H1 (cell line): ENCODE measurements around the gene PPIG. TPM values are rescaled to one million over a fixed set of nuclear protein-coding genes. Genes with fewer than 3 reads are reported as not detected.

Experiments used
- CTCF ChIA-PET: fragments of 300-600 bp; sonication (Branson Sonifier 250); formaldehyde crosslinking; loops from one replicate; lab custom pipeline; 2021; ENCODE audit not compliant: partially characterized antibody; lab: Charles Lee
- POLR2A ChIA-PET: fragments of 300-600 bp; sonication (Branson Sonifier 250); formaldehyde crosslinking; loops from one replicate; lab custom pipeline; 2021; ENCODE audit warnings: inconsistent platforms; ENCODE audit not compliant: partially characterized antibody; lab: Charles Lee
- DNase-seq, 2 experiments: peaks; one replicate each; pipeline versions ENCODE4 v3.0.0 to v3.0.0-alpha.2; 2010 to 2022; ENCODE audit warnings: low spot score in 2 of 2, low read depth in 1 of 2, mixed read lengths in 1 of 2
- FAIRE-seq: peaks from 2 replicates; lab custom pipeline; 2011; peaks lifted over from hg19 to GRCh38; lab: Jason Lieb, UNC
- H2AFZ ChIP-seq: 2 replicates; pipeline ENCODE4 v1.8.1; 2012; ENCODE audit warnings: low read length, inconsistent platforms
- H2AK5ac ChIP-seq: 2 replicates; pipeline ENCODE4 v1.6.1; 2013; ENCODE audit warnings: low read depth, low read length
- H2BK120ac ChIP-seq: replicated peaks from 2 replicates; pipeline ENCODE3; 2013; ENCODE audit warnings: low read depth, low read length, inconsistent platforms
- H2BK12ac ChIP-seq: 2 replicates; pipeline ENCODE4 v1.6.1; 2013; ENCODE audit warnings: low read depth, low read length
- H2BK15ac ChIP-seq: 2 replicates; pipeline ENCODE4 v1.6.1; 2013; ENCODE audit warnings: low read length
- H2BK20ac ChIP-seq: 2 replicates; pipeline ENCODE4 v1.6.1; 2013; ENCODE audit warnings: low read length
- H2BK5ac ChIP-seq: 2 replicates; pipeline ENCODE4 v1.6.1; 2013; ENCODE audit warnings: low read depth, low read length
- H3K14ac ChIP-seq: 2 replicates; pipeline ENCODE4 v1.6.1; 2013; ENCODE audit warnings: inconsistent platforms; ENCODE audit not compliant: insufficient read length
- H3K18ac ChIP-seq: 2 replicates; pipeline ENCODE4 v1.6.1; 2013; ENCODE audit warnings: low read length; ENCODE audit errors: extremely low read depth
- H3K23ac ChIP-seq: 2 replicates; pipeline ENCODE4 v1.6.1; 2013; ENCODE audit warnings: inconsistent platforms; ENCODE audit not compliant: insufficient read length
- H3K23me2 ChIP-seq: 2 replicates; pipeline ENCODE4 v1.6.1; 2013; ENCODE audit warnings: low read depth, low read length
- H3K27ac ChIP-seq: 2 replicates; pipeline ENCODE4 v1.6.1; 2011; ENCODE audit warnings: low read depth, low read length, inconsistent platforms
- H3K27me3 ChIP-seq, 4 experiments: replicated peaks in 1 of 4; 1 replicate in 1 of 4; 2 replicates in 3 of 4; pipeline versions ENCODE4 v1.6.1 to v1.8.1; 2011 to 2013; ENCODE audit warnings: low read length in 3 of 4, mild to moderate bottlenecking in 3 of 4, inconsistent platforms in 2 of 4, mixed read lengths in 2 of 4, moderate library complexity in 1 of 4; ENCODE audit not compliant: control insufficient read depth in 3 of 4, insufficient read depth in 3 of 4; ENCODE audit errors: extremely low read depth in 1 of 4
- H3K36me3 ChIP-seq, 4 experiments: 2 replicates each; pipeline versions ENCODE4 v1.6.1 to v1.8.1; 2011 to 2013; ENCODE audit warnings: mild to moderate bottlenecking in 4 of 4, low read length in 3 of 4, moderate library complexity in 2 of 4, control low read depth in 1 of 4, inconsistent platforms in 1 of 4; ENCODE audit not compliant: insufficient read depth in 4 of 4, control insufficient read depth in 2 of 4
- H3K4ac ChIP-seq: replicated peaks from 2 replicates; pipeline ENCODE3; 2013; ENCODE audit warnings: low read length, low read depth, mixed read lengths, inconsistent platforms; ENCODE audit not compliant: insufficient read length
- H3K4me1 ChIP-seq, 4 experiments: replicated peaks in 1 of 4; 1 replicate in 1 of 4; 2 replicates in 3 of 4; pipeline versions ENCODE4 v1.6.1 to v1.8.1; 2011 to 2013; ENCODE audit warnings: low read length in 3 of 4, inconsistent platforms in 2 of 4, mixed read lengths in 1 of 4; ENCODE audit not compliant: insufficient read depth in 4 of 4, control insufficient read depth in 3 of 4
- H3K4me2 ChIP-seq, 2 experiments: 2 replicates each; pipeline versions ENCODE4 v1.6.1 to v1.8.1; 2011 to 2013; ENCODE audit warnings: low read depth in 2 of 2, low read length in 2 of 2, control low read depth in 1 of 2, inconsistent platforms in 1 of 2, mild to moderate bottlenecking in 1 of 2; ENCODE audit not compliant: insufficient read depth in 1 of 2
- H3K4me3 ChIP-seq, 4 experiments: fragments of 200-600, 300-600 bp in 1 of 4; sonication (generic), shearing (Covaris generic), sonication (Bioruptor Twin) in 1 of 4; 2 replicates each; pipeline versions ENCODE4 v1.5.1 to v1.8.1; 2011 to 2016; ENCODE audit warnings: low read length in 4 of 4, low read depth in 3 of 4, control low read depth in 2 of 4, inconsistent platforms in 2 of 4, mild to moderate bottlenecking in 2 of 4, mixed read lengths in 1 of 4, moderate library complexity in 1 of 4; ENCODE audit not compliant: insufficient read depth in 2 of 4; ENCODE audit errors: extremely low read depth in 1 of 4
- H3K56ac ChIP-seq: replicated peaks from 2 replicates; pipeline ENCODE3; 2013; ENCODE audit warnings: low read depth, mild to moderate bottlenecking, mixed read lengths, low read length, inconsistent platforms; ENCODE audit not compliant: insufficient read length
- H3K79me1 ChIP-seq: 2 replicates; pipeline ENCODE4 v1.6.1; 2013; ENCODE audit warnings: low read depth, low read length, control low read depth
- H3K79me2 ChIP-seq, 2 experiments: 2 replicates each; pipeline versions ENCODE4 v1.6.1 to v1.8.1; 2012 to 2013; ENCODE audit warnings: low read length in 2 of 2, mild to moderate bottlenecking in 2 of 2, inconsistent platforms in 1 of 2; ENCODE audit not compliant: insufficient read depth in 2 of 2, control insufficient read depth in 1 of 2
- H3K9ac ChIP-seq, 4 experiments: replicated peaks in 1 of 4; 1 replicate in 1 of 4; 2 replicates in 3 of 4; pipeline versions ENCODE4 v1.6.1 to v1.8.1; 2011 to 2013; ENCODE audit warnings: low read depth in 3 of 4, low read length in 3 of 4, control low read depth in 2 of 4, mild to moderate bottlenecking in 2 of 4, moderate library complexity in 2 of 4, inconsistent platforms in 1 of 4; ENCODE audit errors: extremely low read depth in 1 of 4
- H3K9me3 ChIP-seq, 2 experiments: 2 replicates each; pipeline versions ENCODE4 v1.6.1 to v1.8.1; 2012 to 2013; ENCODE audit warnings: mild to moderate bottlenecking in 2 of 2, moderate library complexity in 2 of 2, control low read depth in 1 of 2, inconsistent platforms in 1 of 2, low read depth in 1 of 2, low read length in 1 of 2, mixed read lengths in 1 of 2; ENCODE audit not compliant: insufficient read depth in 2 of 2
- H4K20me1 ChIP-seq, 2 experiments: replicated peaks in 1 of 2; 2 replicates each; pipeline versions ENCODE3 to v1.8.1; 2011 to 2013; ENCODE audit warnings: inconsistent platforms in 2 of 2, low read length in 2 of 2, mild to moderate bottlenecking in 1 of 2; ENCODE audit not compliant: insufficient read depth in 2 of 2, control insufficient read depth in 1 of 2
- H4K5ac ChIP-seq: 2 replicates; pipeline ENCODE4 v1.6.1; 2013; ENCODE audit warnings: low read length, low read depth, mixed read lengths, inconsistent platforms; ENCODE audit not compliant: insufficient read length
- H4K8ac ChIP-seq: 2 replicates; pipeline ENCODE4 v1.8.0; 2013; ENCODE audit warnings: mild to moderate bottlenecking, moderate library complexity, low read length, inconsistent platforms; ENCODE audit not compliant: insufficient read depth; ENCODE audit errors: extremely low read depth
- H4K91ac ChIP-seq: replicated peaks from 2 replicates; pipeline ENCODE3; 2013; ENCODE audit warnings: low read length, mixed read lengths, inconsistent platforms; ENCODE audit not compliant: insufficient read length
- ATF2 ChIP-seq: IDR thresholded peaks from 2 replicates; pipeline ENCODE4 v1.6.1; 2012; ENCODE audit warnings: low read length, inconsistent platforms
- CTCF ChIP-seq, 3 experiments: IDR thresholded peaks; 1 replicate in 2 of 3; 2 replicates in 1 of 3; pipeline versions ENCODE4 v1.5.1 to v1.6.1; 2011; ENCODE audit warnings: low read length in 3 of 3, mild to moderate bottlenecking in 3 of 3, inconsistent platforms in 2 of 3, low read depth in 1 of 3, moderate library complexity in 1 of 3; ENCODE audit not compliant: insufficient read depth in 1 of 3; ENCODE audit errors: control extremely low read depth in 1 of 3
- EP300 ChIP-seq, 2 experiments: IDR thresholded peaks; 1 replicate in 1 of 2; 2 replicates in 1 of 2; pipeline ENCODE4 v1.6.1; 2011 to 2012; ENCODE audit warnings: low read depth in 2 of 2, low read length in 2 of 2, mild to moderate bottlenecking in 2 of 2, borderline replicate concordance in 1 of 2, inconsistent platforms in 1 of 2, moderate library complexity in 1 of 2
- KDM5A ChIP-seq: fragments of 200-600 bp; IDR thresholded peaks from 2 replicates; pipeline ENCODE4 v1.7.1; 2012; ENCODE audit warnings: mild to moderate bottlenecking, low read length, inconsistent platforms, mixed read lengths
- MAX ChIP-seq: IDR thresholded peaks from 2 replicates; pipeline ENCODE4 v1.6.1; 2012; ENCODE audit warnings: inconsistent platforms
- POLR2AphosphoS5 ChIP-seq: IDR thresholded peaks from 2 replicates; pipeline ENCODE4 v1.6.1; 2011; ENCODE audit warnings: low read depth, low read length
- SAP30 ChIP-seq: fragments of 300-600 bp; sonication (generic); IDR thresholded peaks from 2 replicates; pipeline ENCODE4 v1.7.1; 2012; ENCODE audit warnings: low read length, moderate library complexity, mild to moderate bottlenecking, inconsistent platforms; ENCODE audit not compliant: insufficient read depth, insufficient replicate concordance
- SP2 ChIP-seq: IDR thresholded peaks from 2 replicates; pipeline ENCODE4 v1.6.1; 2012; ENCODE audit warnings: mild to moderate bottlenecking, low read length, inconsistent platforms
- SUZ12 ChIP-seq: fragments of 200-600 bp; sonication (generic); IDR thresholded peaks from 2 replicates; pipeline ENCODE4 v1.6.1; 2012; ENCODE audit warnings: mild to moderate bottlenecking, inconsistent platforms, low read length, moderate library complexity, mixed read lengths
- WGBS, 2 experiments: shearing (Covaris generic) in 1 of 2; methylation state at CpG; one replicate each; pipeline versions ENCODE4 v1.1.6 to v1.1.7; 2013 to 2015; ENCODE audit warnings: low lambda C conversion rate in 2 of 2, mixed read lengths in 2 of 2, inconsistent platforms in 1 of 2, low coverage in 1 of 2, missing lambda C conversion rate in 1 of 2; ENCODE audit not compliant: insufficient replicate concordance in 2 of 2, insufficient coverage in 1 of 2, insufficient read length in 1 of 2; ENCODE audit errors: extremely low coverage in 1 of 2, missing lambda C conversion rate in 1 of 2; 5-methylcytosine and 5-hydroxymethylcytosine counted together
- polyA plus RNA-seq, 7 experiments: library from polyadenylated mRNA; depleted of rRNA in 3 of 7; stranded (reverse) in 5 of 7; unstranded in 2 of 7; fragments of >200 nt in 5 of 7; fragments of 200-250 nt in 2 of 7; gene quantifications; 1 replicate in 5 of 7; 2 replicates in 1 of 7; 4 replicates in 1 of 7; pipeline versions ENCODE4 v1.2.1 to v1.2.3, GENCODE V29; 2011 to 2013; ENCODE audit warnings: missing spikeins in 2 of 7, mixed read lengths in 2 of 7
- total RNA-seq: library from RNA; stranded (reverse); fragmentation: NEBNext Ultra II Directional; extraction: Animal tissue kit (Norgen Biotek cat#: 25700); gene quantifications from 2 replicates; pipeline ENCODE4 v1.2.1, GENCODE V29; 2021

The PPIG gene
- total and polyA plus RNA-seq, 2 of the 8 experiments (the other 6 are each of a cell fraction or from before 2014, with no cell fraction given) = 14.7 to 71.0 TPM

GRCh38 chr2:169684135-169684565, 100.0 kb downstream of the PPIG start:
- H2BK15ac ChIP-seq = no peak overlapping the region
- H2AK5ac ChIP-seq = no peak overlapping the region
- ChIA-PET CTCF (no interaction called here), POLR2A (interaction anchor here (1.4 to 1.7 kb wide), 2 partner anchors 10 to 21 kb away, joined by 3 to 5 read pairs; partner anchors contain the start of genes CFAP210 and PHOSPHO2)
- H3K23me2 ChIP-seq = no peaks in the 10 kb centered on the region
- H4K20me1 ChIP-seq = no peaks in the 10 kb centered on the region
- no peak overlapping the region for H3K56ac ChIP-seq
- H2BK120ac ChIP-seq = no peak overlapping the region
- no peak overlapping the region for H3K18ac ChIP-seq
- H3K36me3 ChIP-seq = no peaks in the 10 kb centered on the region; a peak in 1 of 8 replicates
- no peak overlapping the region for H3K4ac ChIP-seq
- no peak overlapping the region for H3K4me3 ChIP-seq
- no peak overlapping the region for H3K27ac ChIP-seq
- H2AFZ ChIP-seq = no peak overlapping the region
- no peak overlapping the region for H3K4me2 ChIP-seq
- no peak overlapping the region for H2BK20ac ChIP-seq
- H4K91ac ChIP-seq = no peak overlapping the region
- peaks cover 0 to 2% of the 10 kb centered on the region in 2 experiments; a peak in 1 of 4 replicates for H3K9me3 ChIP-seq
- peaks cover 0 to 5% (median under 1%) of the 10 kb centered on the region in 4 experiments; a peak in 2 of 7 replicates for H3K4me1 ChIP-seq
- H4K5ac ChIP-seq = no peak overlapping the region
- no peak overlapping the region for H2BK12ac ChIP-seq
- no peak overlapping the region for H3K14ac ChIP-seq
- no peaks in the 10 kb centered on the region; a peak in 1 of 7 replicates for H3K27me3 ChIP-seq
- no peak overlapping the region for H3K23ac ChIP-seq
- DNase-seq (no peak), FAIRE-seq (no peak)
- H3K79me1 ChIP-seq = no peaks in the 10 kb centered on the region
- H4K8ac ChIP-seq = no peak overlapping the region
- H3K79me2 ChIP-seq = no peaks in the 10 kb centered on the region
- 73% methylated on average over 3 of the region's 3 CpGs; no CpG with 5 or more reads in 1 of the 2 experiments for WGBS, 2 experiments
- no peak overlapping the region for H3K9ac ChIP-seq
- H2BK5ac ChIP-seq = no peak overlapping the region
- TF ChIP-seq POLR2AphosphoS5 (no peak), ATF2 (no peak), SAP30 (no peak), EP300 (IDR thresholded peaks at IDR 0.05; ENCODE audit: borderline replicate concordance in 1 of 2, low read depth in 2 of 2, low read length in 2 of 2) (no peak), SP2 (no peak), KDM5A (no peak), MAX (no peak), SUZ12 (no peak), CTCF (IDR thresholded peaks at IDR 0.05; ENCODE audit: control extremely low read depth in 1 of 3, insufficient read depth in 1 of 3, low read depth in 1 of 3, low read length in 3 of 3) (no peak)
